HG02759 (cell line): Measurements from ENCODE around the gene NKAPL.

ENCODE experiments used
- ATAC-seq: cut with Tn5 transposase; IDR thresholded peaks from one replicate; pipeline ENCODE4 v1.9.1; 2021; ENCODE audit warnings: mild to moderate bottlenecking, moderate library complexity; ENCODE audit not compliant: unreplicated experiment

Gene NKAPL

DNA sequence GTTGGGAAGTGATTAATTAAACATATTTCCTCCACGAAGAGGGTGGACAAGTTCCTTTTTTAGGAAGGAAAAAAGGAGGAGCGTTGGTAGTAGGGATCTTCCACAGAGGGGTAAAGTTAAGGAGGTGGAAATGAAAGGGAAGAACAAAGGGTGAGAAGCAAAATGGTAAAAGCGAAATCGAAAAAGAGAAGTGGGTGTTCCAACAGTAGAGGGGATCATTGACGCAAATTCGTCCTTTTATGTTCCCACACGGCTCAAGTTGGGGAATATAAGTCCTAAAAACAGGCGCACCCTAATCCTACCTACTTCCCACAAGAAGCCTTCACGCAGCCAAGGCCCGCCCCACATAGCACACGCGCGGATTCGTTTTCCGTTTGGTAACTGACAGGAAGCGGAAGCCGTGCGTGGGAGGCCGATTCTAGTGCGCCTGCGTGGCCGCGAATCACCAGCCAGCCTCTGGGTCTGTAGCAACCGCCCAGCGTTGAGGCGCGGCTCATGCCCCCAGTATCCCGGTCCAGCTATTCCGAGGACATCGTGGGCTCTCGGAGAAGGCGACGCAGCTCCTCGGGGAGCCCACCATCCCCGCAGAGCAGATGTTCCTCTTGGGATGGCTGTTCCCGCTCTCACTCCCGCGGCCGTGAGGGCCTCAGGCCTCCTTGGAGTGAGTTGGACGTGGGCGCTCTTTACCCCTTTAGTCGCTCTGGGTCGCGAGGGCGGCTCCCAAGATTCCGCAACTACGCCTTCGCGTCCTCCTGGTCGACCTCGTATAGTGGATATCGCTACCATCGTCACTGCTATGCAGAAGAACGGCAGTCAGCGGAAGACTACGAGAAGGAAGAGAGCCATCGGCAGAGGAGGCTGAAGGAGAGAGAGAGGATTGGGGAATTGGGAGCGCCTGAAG, at the start of gene NKAPL:
TSS of gene NKAPL (plus strand) at position 421 of the 901 bp plus-strand sequence. CDS start at position 496, 75 bp downstream.
- no peak for ATAC-seq

DNA sequence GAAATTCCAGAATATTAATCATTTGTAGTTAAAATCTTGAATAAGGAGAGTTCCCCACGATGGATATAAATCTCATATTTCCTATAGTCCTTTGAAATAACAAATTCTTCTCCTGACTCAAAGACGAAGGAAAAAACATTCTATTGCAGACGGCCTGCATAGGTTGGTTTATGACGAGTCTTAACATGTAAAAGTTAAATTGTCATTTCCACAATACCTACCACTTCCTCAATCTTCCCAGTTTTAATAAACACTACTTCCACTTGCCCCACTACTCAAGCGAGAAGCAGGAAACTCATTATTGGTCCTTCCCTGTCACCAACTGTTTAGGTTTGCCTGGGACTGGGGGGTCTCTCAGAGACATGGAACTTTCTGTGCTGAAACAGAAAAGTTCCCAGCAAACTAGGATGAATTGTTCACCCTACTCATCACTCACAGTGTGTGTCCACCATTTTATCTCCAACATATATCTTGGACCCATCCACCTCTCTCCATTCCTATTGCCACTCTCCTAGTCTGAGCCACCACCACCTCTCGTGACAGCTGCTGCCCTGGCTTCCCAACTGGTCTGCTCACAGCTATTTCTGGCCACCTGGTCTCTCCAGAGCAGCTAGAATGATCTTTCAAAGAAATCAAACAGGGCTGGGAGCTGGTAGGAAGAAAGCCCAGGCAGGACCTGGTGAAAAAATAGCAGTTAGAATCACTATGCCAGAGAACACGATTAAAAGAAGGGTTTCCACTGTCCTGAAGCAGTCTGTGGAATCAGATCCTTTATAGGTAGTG, 49.2 kb upstream of the NKAPL start:
- no peak for ATAC-seq

DNA sequence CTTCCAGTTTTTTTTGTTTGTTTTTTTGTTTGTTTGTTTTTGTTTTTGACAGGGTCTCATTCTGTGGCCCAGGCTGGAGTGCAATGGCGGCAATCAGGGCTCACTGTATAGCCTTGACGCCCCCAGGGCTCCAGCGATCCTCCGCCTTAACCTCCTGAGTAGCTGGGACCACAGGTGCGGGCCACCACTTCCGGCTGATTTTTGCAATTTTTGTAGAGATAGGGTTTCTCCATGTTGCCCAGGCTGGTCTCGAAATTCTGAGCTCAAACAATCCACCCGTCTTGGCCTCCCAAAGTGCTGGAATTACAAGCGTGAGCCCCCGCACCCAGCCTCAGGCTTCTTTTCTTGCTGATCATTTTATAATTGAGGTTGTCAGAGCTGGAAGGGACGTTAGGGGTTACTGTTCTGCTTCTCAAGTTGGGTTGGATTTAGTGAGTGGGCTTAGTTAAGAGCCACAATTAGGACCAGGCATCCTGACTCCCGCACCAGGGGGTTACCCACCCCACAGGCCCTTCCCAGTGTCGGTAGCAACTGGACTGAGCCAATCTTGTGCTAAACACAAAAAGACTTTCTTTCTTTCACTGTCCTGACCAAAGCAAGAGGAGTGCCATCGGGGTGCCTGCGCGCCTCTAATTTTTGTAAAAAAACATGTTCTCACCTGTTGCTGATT, 47.1 kb upstream of the NKAPL start:
- peak; percentile 24 for ATAC-seq

DNA sequence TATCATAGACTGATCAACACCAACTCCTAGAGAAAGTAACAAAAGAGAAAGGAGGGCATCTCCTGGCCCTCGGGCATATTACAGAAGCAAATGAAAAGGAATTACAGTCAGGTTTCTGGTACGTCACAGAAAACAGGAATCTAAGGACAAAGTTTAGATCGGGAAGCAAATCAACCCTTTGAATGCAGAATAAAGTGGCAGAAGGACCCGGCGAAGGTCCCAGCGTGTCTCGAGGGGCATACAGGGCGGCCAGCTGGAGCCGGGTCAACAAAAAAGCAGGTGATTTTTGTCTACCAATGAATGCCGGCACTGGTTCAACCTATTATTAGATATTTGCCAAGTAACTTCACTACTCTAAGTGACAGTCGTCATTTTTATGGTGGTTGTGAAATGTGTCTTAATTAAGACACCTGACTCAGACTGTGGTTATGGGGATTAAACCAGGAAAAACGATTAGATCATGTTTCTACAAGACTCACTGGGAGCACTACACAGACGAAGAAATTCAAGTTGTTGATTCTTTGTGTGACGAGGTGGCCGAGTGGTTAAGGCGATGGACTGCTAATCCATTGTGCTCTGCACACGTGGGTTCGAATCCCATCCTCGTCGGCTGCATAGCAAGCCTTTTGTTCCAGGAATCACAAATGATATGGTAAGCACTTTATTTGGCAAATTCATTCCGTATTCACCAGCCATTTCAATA, 46.4 kb upstream of the NKAPL start:
- peak; percentile 68 for ATAC-seq

DNA sequence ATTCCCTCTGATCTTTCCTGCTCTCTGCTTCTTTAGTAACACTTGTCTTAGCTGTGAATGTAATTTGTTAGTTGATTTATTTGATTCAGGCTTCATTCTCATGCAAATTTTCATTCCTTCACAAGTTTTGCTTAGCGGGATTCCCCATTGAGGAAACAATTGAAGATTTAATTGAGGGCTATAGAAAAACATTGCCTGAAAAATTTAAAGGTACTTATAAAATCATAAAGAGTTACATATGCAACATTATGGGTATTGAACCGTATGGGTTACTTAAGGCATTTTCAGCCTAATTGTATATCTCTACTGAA, 45.9 kb upstream of the NKAPL start:
- no peak for ATAC-seq

DNA sequence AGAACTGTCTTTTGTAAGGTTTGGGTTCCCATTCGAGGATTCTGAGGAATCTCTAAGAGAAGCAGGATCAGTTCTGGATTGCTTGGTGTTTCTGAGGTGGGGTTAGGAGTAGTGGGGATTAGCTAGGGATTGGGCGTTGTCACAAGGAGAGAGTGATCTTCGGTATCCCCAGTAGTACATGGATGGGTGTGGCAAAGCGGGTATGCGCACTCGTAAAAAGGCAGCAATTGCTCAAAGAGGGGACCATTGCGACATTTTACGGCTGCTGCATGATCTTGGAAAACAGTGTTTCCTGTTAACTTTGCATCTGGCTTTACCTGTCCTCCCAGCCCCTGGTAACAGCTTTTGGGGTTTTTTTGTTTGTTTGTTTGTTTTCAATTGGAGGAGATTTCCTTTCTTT, 43.7 kb upstream of the NKAPL start:
- no peak for ATAC-seq

DNA sequence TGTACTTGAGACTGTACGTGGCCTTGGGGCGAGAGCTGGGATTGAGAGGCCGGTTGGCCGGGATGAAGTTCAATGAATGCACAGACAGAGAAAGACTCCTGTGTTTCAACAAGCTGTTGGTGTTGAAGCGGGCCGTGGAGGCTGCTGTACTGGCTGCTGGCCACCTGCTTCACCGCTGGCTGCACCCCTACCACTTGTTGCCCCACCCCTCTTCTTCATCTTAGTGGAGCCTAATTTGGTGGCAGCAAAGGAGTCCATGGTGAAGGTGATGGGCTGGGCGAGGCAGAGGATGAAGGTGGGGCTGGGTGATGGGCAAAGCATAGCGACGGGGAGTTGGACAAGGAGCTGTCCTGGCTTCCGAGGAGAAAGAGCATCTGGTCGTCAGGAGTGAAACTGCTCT, 41.2 kb upstream of the NKAPL start:
- ATAC-seq: no peak

DNA sequence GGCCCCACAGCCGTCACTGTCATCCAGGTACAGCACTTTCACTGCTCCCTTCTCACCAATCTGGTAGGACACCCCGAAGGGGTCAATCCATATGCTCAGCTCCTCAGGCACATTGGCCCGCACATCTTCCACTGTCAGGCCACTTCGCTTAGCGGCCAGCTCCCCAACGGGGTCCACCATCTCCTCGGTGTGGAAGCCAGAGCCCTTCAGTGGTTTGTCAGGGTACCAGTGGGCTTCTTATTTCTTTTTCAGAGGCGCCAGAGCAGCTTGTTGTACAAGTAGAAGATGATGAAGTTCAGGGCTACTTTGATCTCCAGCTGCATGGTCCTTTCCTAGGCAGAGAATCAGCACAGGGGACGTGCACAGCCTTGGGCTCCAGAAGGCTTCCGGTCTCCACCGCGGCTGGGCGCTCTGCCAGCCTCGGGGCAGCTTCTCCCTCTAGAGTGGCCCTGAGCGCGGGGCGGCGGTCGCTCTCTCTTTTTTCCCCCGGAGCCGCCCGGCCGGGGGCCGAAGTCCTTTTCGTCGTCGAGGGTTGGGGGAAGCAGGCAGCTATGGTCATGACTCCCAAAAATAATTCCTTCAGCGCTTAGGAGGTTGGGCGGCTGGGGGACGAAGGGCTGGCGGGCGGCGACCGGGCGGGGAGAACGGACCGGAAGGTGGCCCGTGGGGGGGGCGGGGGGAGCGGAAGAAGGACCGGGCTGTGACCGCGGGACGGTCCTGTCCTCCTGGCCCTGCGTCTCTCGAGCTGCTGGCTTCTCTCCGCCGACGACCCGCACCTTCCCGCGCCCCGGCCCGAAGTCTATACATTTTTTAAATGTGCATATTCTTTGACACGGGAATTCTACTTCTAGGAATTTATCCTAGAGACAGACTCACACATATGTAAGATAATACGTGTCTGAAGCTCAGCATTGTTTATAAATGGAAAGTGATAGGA, 40.5 kb upstream of the NKAPL start:
- ATAC-seq: peak; percentile 76

DNA sequence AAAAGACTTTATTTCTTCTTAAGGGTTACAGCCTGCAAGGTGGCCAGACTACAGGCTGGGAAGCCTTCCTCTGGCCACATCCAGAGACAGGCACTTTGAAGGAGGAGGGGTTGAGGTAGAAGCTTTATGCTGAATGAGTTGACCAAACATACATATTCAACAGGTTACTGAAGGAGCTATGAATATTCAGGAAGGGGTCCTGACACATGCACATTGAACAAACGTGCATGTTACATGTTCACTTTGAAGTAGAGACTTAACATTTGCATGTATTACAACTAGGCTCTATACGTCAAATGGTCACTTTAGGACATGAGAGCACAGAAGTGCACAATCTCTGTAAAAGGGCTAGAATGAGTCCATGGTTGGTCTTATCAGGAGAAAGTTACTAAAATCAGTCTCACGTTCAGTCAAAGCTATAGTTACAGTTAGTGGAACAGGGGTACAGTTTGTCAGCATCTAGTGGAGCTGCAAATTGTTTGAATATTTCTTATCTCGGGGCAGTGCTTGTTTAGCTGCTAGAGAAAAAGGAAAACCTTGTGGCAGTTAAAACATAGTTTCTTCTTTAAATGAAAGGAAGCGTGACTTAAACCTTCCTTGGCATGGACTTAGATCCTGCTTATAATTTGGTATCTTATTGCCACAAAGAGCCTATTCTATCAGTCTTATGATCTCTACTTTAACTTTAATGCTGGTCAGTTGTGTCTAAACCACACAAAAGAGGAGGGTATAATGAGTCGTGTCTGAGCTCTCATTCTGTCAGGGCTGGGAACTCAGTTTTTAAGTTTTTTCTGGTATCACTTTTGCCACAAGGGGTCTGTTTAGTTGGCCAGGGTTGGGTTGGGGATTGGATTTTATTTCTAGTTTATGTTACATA, 38.6 kb upstream of the NKAPL start:
- no peak for ATAC-seq

DNA sequence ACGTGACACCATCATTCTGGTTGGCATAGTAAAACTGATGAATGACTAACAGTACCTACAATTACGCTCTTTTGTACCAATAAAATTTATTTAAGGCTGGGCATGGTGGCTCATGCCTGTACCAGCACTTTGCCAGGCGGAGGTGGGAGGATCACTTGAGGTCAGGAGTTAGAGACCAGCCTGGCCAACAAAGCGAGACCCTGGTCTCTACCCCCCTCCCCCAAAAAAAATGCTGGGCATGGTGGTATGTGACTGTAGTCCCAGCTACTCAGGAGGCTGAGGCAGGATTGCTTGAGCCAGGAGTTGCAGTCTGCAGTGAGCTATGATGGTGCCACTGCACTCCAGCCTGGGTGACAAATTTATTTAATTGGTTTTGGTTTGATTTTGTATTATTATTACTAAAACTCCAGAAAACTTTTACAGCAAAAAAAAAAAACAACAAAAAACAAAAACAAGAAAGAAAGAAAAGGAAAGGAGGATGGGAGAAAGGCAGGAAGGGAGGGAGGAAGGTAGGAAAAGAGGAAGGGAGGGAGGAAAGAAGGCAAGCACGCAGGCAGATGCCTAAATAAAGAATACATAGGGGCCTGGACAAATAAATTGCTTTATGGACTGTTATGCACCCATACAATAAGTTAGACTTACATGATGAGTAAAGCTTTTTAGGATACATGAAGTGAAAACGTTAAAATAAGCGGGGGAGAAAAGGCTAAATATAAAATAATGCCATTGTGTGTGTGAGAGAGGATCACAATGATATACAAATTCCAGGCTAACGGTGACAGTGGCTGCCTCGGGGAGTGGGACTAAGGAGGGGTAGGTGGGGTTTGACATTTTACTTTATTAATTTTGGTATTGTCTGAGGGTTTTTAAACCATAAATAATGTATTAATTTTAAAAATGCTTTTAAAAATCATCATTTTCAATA, 34.7 kb upstream of the NKAPL start:
- ATAC-seq: no peak

DNA sequence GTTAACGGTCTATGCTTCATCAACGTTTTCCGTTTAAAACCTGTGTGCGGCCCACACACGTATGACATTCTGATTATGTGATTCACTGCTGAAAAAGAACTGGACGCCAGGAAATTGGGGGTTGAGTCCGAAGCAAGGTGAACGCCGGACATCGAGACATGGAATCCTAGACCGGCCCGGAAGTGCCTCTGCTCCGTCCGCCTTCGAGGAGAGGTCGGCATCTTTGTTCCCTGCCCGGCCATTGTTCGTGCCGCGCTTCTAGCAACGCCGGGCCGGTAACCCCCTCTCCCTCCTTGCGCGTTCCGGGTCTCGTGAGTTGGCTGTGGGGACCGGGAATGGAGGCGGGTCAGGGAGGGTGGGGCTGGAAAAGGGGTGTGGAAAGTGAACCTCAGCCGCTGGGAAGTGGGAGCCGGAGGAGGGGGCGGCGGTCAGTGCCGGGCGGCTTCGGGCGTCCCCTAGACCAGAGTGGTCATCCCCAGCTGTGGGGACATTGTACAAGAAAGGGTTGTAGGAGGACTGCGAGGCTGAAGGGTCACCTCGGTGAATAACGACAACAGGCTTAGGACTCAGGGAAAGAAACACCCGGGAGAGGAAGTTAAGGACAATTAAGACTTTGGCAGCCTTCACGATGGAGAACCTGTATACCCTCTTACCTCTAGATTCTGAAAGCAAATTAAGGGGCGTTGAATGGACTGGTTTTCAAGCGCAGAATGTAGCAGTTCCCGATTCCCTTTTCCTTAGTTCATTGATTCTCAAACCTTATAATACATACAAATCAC, 33.9 kb upstream of the NKAPL start, which contains the start of gene ZSCAN9:
TSS of gene ZSCAN9 (plus strand) at position 220 of the 779 bp plus-strand sequence. CDS start 1,810 bp downstream, outside the sequence.
- ATAC-seq: peak; percentile 88

DNA sequence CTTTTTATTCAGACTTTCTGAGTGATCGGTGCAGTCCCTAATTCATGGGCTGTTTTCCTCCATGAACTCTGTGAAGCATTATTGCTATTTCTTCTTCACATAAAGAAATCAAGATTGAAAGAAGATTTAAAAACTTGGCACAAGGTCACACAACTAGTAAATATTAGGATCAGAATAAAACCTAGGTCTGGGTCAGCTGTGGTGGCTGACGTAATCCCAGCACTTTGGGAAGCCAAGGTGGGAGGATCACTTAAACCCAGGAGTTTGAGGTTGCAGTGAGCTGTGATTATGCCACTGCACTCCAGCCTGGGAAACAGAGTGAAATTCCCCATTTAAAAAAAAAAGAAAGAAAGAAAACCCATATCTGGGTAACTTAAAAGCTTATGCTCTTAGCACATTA, 32.6 kb upstream of the NKAPL start:
- no peak for ATAC-seq

DNA sequence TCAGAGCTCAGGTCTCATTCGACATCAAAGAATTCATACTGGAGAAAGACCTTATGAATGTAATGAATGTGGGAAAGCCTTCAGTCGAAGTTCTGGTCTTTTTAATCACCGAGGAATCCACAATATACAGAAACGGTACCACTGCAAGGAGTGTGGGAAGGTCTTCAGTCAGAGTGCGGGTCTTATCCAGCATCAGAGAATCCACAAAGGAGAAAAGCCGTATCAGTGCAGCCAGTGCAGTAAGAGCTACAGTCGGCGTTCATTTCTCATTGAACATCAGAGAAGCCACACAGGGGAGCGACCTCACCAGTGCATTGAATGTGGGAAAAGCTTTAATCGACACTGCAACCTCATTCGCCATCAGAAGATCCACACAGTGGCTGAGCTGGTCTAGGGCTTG, 26.3 kb upstream of the NKAPL start:
- no peak for ATAC-seq

DNA sequence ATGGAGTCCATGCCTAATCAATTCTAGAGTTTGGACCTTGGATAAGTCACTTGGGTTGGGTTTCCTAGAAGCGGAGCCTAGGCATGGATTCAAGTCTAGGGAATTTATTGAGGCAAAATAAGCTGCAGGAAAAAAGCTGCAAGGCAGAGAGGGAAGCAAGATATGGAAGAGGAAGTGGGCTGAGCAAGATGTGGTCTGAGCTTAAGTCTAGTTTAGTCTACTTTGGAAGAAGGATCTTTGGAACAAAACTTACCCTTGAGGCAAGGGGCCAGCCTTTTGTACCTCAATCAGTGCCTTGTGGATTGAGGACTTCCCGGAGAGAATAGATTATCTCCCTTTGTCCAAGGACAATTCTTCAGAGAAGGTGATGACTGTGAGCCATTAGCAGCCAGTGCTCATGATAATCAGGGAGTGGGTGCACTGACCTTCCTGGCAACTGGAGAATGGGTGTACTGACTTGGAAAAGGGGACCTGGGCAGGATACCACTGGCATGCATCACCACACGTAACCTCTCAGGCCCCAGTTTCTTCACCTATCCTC, 23.1 kb upstream of the NKAPL start:
- no peak for ATAC-seq

DNA sequence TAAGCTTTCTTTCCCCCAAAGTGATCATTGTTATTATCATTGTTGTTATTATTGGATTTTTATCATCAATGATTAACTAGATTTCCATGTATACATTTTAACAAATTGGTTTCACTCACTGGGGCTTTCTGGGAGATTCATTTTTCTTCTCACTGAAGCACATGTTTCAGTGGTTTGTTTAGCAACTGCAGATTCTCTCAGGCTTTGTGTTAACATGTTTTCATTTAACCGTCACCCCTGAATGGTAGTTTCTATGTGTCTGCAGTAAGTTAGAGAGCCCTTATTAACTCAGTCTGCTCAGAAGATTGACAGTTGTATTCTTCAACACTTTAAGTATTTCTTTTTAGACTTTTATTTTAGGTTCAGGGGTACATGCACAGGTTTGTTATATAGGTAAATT, 19.5 kb upstream of the NKAPL start:
- no peak for ATAC-seq

DNA sequence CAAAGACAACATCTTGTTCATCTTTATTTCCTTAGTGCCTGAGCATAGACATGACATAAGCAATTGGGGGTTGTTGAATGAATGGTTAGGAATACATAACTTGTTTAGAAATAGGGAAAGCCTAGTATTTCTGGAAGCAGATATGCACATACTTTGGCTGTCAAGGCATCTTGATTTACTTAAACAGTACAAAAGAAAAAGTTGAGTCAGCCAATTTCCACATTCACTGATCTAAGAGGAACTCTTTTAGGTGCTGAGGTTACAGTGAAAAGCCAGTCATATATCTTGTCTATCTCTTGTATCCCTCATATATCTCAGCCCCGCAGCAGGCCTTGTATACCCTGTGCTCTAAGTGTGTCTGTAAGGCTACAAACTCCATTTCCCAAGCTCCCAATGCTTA, 18.6 kb upstream of the NKAPL start:
- no peak for ATAC-seq

DNA sequence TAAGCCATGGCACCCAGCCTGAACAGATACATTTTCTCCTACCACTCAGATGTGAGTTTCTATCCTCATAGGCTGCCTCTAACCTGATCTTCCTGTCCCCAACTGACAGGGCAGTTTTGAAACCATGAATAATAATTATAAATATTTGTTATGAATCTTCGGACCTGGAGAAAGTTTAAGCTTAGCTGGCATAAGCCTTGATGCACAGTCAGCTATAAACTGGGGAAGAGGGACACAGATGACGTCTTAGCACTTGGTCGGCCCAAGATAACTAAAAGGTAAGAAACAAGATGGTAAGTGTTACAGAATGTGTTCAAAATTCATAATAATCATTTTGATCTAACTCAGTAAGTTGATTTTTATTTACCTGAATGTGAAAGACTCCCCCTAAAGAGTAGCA, 15.2 kb upstream of the NKAPL start:
- ATAC-seq: no peak
